Liver (tissue), 3 donors: ENCODE measurements around the gene PCBP1.

Source experiments
- ATF3 ChIP-seq: IDR thresholded peaks from 2 replicates; pipeline ENCODE4 v1.6.1; 2016; ENCODE audit warnings: antibody characterized with exemption
- CTCF ChIP-seq: fragments of 150-350 bp; IDR thresholded peaks from 2 replicates; pipeline ENCODE4 v1.5.1; 2017; ENCODE audit warnings: improper control_type of control experiment, low read depth, low read length; ENCODE audit not compliant: missing input control
- MAX ChIP-seq: IDR thresholded peaks from 2 replicates; pipeline ENCODE4 v1.6.1; 2016; ENCODE audit warnings: antibody characterized with exemption
- REST ChIP-seq: IDR thresholded peaks from 2 replicates; pipeline ENCODE4 v1.6.1; 2016; ENCODE audit warnings: antibody characterized with exemption, mild to moderate bottlenecking
- YY1 ChIP-seq: IDR thresholded peaks from 2 replicates; pipeline ENCODE4 v1.6.1; 2016; ENCODE audit warnings: antibody characterized with exemption, mild to moderate bottlenecking
- donor health status: healthy.
- donor health status: healthy.

- no peak for TF ChIP-seq REST
- no peak for TF ChIP-seq CTCF
- TF ChIP-seq ATF3: no peak
- no peak for TF ChIP-seq MAX
- TF ChIP-seq YY1: no peak
These were observed 36.0 kb downstream of the PCBP1 start for GRCh38 chr2:70123051-70123828.
